HepG2 (cell line): ENCODE data around the gene TCF3. TPM values are rescaled to one million over a fixed set of nuclear protein-coding genes. Genes with fewer than 3 reads are reported as not detected.

Source experiments
- CC2D1A ChIP-seq: sonication (generic); formaldehyde crosslinking; IDR thresholded peaks from 2 replicates; pipeline ENCODE4 v1.8.1; 2023; ENCODE audit warnings: mild to moderate bottlenecking, missing genetic modification reagents
- GATA4 ChIP-seq: sonication (generic); IDR thresholded peaks from 2 replicates; pipeline ENCODE4 v1.6.1; 2016; ENCODE audit warnings: antibody characterized with exemption, low read depth, borderline replicate concordance
- IKZF4 ChIP-seq: sonication (generic); formaldehyde crosslinking; IDR thresholded peaks from 2 replicates; pipeline ENCODE4 v1.5.1; 2020; ENCODE audit warnings: borderline replicate concordance, mild to moderate bottlenecking, low read depth, missing genetic modification reagents; ENCODE audit errors: not compliant biosample characterization
- KLF9 ChIP-seq: IDR thresholded peaks from 2 replicates; pipeline ENCODE4 v1.6.1; 2016; ENCODE audit warnings: low read depth
- MIER3 ChIP-seq: IDR thresholded peaks from 2 replicates; pipeline ENCODE4 v1.6.1; 2016; ENCODE audit warnings: missing compliant biosample characterization, borderline replicate concordance
- PHF8 ChIP-seq: sonication (generic); formaldehyde crosslinking; IDR thresholded peaks from 2 replicates; pipeline ENCODE4 v1.5.0; 2020; ENCODE audit warnings: missing genetic modification reagents
- SOX6 ChIP-seq, 2 experiments: fragments of 450-650 bp in 1 of 2; sonication (generic) in 1 of 2; formaldehyde crosslinking in 1 of 2; IDR thresholded peaks; 2 replicates each; pipeline versions ENCODE4 v1.4.0 to v1.6.1; 2017 to 2020; ENCODE audit warnings: antibody characterized with exemption in 1 of 2, mild to moderate bottlenecking in 1 of 2, missing genetic modification reagents in 1 of 2
- TOPORS ChIP-seq: sonication (generic); formaldehyde crosslinking; IDR thresholded peaks from 2 replicates; pipeline ENCODE4 v1.8.0; 2023; ENCODE audit warnings: mild to moderate bottlenecking, missing genetic modification reagents
- XBP1 ChIP-seq: sonication (generic); formaldehyde crosslinking; IDR thresholded peaks from 2 replicates; pipeline ENCODE4 v1.5.0; 2020; ENCODE audit warnings: missing genetic modification reagents
- YY1 ChIP-seq: IDR thresholded peaks from 2 replicates; pipeline ENCODE4 v1.6.1; 2011; ENCODE audit warnings: low read length, low read depth, moderate library complexity, mild to moderate bottlenecking; ENCODE audit not compliant: insufficient read depth, insufficient replicate concordance
- ZFP36L2 ChIP-seq: sonication (generic); formaldehyde crosslinking; IDR thresholded peaks from 2 replicates; pipeline ENCODE4 v1.4.0; 2020; ENCODE audit warnings: missing genetic modification reagents
- ZFP90 ChIP-seq: sonication (generic); formaldehyde crosslinking; IDR thresholded peaks from 2 replicates; pipeline ENCODE4 v1.8.0; 2022; ENCODE audit warnings: missing genetic modification reagents, mild to moderate bottlenecking, inconsistent platforms, borderline replicate concordance
- ZNF10 ChIP-seq: sonication (generic); formaldehyde crosslinking; IDR thresholded peaks from 2 replicates; pipeline ENCODE4 v1.4.0; 2020; ENCODE audit warnings: mild to moderate bottlenecking, low read depth, missing genetic modification reagents, borderline replicate concordance
- ZNF160 ChIP-seq: sonication (generic); formaldehyde crosslinking; IDR thresholded peaks from 2 replicates; pipeline ENCODE4 v1.8.0; 2022; ENCODE audit warnings: mild to moderate bottlenecking, inconsistent platforms, missing genetic modification reagents
- ZNF430 ChIP-seq: sonication (generic); formaldehyde crosslinking; IDR thresholded peaks from 2 replicates; pipeline ENCODE4 v1.9.0; 2021; ENCODE audit warnings: mild to moderate bottlenecking, missing genetic modification reagents
- ZNF446 ChIP-seq: sonication (generic); formaldehyde crosslinking; IDR thresholded peaks from 2 replicates; pipeline ENCODE4 v1.5.0; 2020; ENCODE audit warnings: mild to moderate bottlenecking, missing genetic modification reagents
- ZNF605 ChIP-seq: sonication (generic); formaldehyde crosslinking; IDR thresholded peaks from 2 replicates; pipeline ENCODE4 v1.8.0; 2022; ENCODE audit warnings: mild to moderate bottlenecking, missing genetic modification reagents
- ZNF788 ChIP-seq: sonication (generic); formaldehyde crosslinking; IDR thresholded peaks from 2 replicates; pipeline ENCODE4 v1.5.0; 2020; ENCODE audit warnings: mild to moderate bottlenecking, missing genetic modification reagents, borderline replicate concordance
- ZNF891 ChIP-seq: sonication (generic); formaldehyde crosslinking; IDR thresholded peaks from 2 replicates; pipeline ENCODE4 v1.5.0; 2020; ENCODE audit warnings: mild to moderate bottlenecking, missing genetic modification reagents
- polyA plus RNA-seq, 8 experiments: library from polyadenylated mRNA; depleted of rRNA in 3 of 8; stranded (reverse) in 7 of 8; unstranded in 1 of 8; fragments of >200 nt; fragmentation: Illumina TruSeq in 4 of 8; extraction: Trizol in 4 of 8; gene quantifications; 2 replicates each; pipeline versions ENCODE4 v1.2.1 to v1.2.3, GENCODE V29; 2011 to 2016; ENCODE audit warnings: low read depth in 4 of 8, missing spikeins in 1 of 8, mixed read lengths in 1 of 8; ENCODE audit not compliant: insufficient read depth in 1 of 8
- total RNA-seq, 5 experiments: library from RNA; depleted of rRNA; stranded (reverse); fragments of >200 nt; fragmentation: Illumina TruSeq; extraction: Trizol; gene quantifications; 2 replicates each; pipeline ENCODE4 v1.2.3, GENCODE V29; 2016; ENCODE audit warnings: low read depth in 1 of 5
- TF ChIP-seq, protein P1 (sequence below): sonication (generic); formaldehyde crosslinking; IDR thresholded peaks from 2 replicates; pipeline ENCODE4 v1.4.0; 2020; ENCODE audit warnings: missing genetic modification reagents
- TF ChIP-seq, protein P2 (sequence below): sonication (generic); formaldehyde crosslinking; IDR thresholded peaks from 2 replicates; pipeline ENCODE4 v1.8.0; 2022; ENCODE audit warnings: mild to moderate bottlenecking, missing genetic modification reagents, borderline replicate concordance
- TF ChIP-seq, protein P3 (sequence below): fragments of 450-650 bp; IDR thresholded peaks from 2 replicates; pipeline ENCODE4 v1.6.1; 2017
- TF ChIP-seq, protein P4 (sequence below): sonication (generic); formaldehyde crosslinking; IDR thresholded peaks from 2 replicates; pipeline ENCODE4 v1.9.0; 2022; ENCODE audit warnings: missing genetic modification reagents, mild to moderate bottlenecking, borderline replicate concordance

The TCF3 gene
- total and polyA plus RNA-seq, 2 of the 13 experiments (the other 11 are each of a cell fraction or from before 2014, with no cell fraction given) = 51.4 to 53.2 TPM

DNA sequence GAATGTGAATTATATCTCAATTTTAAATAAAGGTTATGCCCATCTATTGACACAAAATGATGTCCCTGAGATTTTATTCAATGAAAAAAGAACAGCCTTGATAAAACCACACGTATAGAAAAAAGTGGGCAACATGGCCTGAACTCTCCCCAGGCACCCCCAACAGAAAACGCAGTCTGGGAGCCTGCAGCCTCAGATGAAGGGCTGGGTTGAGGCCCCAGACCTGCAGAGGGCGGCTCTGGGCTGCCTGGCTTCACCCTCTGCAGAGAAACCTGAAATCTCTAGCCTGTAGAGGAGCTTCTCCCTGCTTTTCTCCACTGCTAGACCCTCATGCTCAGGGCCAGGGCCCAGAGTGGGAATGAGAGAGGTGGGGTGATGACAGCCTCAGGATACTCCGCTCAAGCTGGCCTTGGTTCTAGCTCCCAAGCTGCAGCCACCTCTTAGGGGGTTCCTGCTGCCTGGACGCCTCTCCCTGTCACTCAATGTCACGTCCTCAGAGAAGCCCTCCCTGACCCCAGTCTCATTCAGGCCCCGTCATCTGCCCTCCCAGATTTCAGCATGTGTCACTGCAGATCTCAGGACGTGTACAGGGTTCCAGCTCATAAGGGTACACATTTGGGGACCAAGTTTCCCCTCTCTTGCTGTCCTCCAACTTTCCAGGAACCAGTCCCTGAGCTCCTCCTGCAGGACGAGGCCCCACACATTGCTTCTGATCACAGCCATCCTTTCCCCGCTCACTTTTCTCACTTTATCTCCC, 61.6 kb downstream of the TCF3 start (continued):
- no peak for TF ChIP-seq GATA4
- TF ChIP-seq ZNF446 = no peak
- no peak for TF ChIP-seq ZFP36L2 (CRISPR knock-in tag)
- no peak for TF ChIP-seq PHF8 (CRISPR knock-in tag)
- 0 out of 2 replicates have a peak, but pooled peaks have one; percentile 51 for TF ChIP-seq ZNF605 (CRISPR knock-in tag)
- TF ChIP-seq MIER3 = no peak
- TF ChIP-seq ZNF430 (CRISPR knock-in tag) = no peak
- no peak for TF ChIP-seq ZFP90 (CRISPR knock-in tag)
- TF ChIP-seq TOPORS (CRISPR knock-in tag) = no peak
- TF ChIP-seq ZNF891 = no peak
- TF ChIP-seq ZNF788 = no peak
- TF ChIP-seq IKZF4 (CRISPR knock-in tag) = peak; percentile 4
- TF ChIP-seq, protein P1, sequence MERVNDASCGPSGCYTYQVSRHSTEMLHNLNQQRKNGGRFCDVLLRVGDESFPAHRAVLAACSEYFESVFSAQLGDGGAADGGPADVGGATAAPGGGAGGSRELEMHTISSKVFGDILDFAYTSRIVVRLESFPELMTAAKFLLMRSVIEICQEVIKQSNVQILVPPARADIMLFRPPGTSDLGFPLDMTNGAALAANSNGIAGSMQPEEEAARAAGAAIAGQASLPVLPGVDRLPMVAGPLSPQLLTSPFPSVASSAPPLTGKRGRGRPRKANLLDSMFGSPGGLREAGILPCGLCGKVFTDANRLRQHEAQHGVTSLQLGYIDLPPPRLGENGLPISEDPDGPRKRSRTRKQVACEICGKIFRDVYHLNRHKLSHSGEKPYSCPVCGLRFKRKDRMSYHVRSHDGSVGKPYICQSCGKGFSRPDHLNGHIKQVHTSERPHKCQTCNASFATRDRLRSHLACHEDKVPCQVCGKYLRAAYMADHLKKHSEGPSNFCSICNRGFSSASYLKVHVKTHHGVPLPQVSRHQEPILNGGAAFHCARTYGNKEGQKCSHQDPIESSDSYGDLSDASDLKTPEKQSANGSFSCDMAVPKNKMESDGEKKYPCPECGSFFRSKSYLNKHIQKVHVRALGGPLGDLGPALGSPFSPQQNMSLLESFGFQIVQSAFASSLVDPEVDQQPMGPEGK (CRISPR knock-in tag) = peak; percentile 50
- TF ChIP-seq, protein P2, sequence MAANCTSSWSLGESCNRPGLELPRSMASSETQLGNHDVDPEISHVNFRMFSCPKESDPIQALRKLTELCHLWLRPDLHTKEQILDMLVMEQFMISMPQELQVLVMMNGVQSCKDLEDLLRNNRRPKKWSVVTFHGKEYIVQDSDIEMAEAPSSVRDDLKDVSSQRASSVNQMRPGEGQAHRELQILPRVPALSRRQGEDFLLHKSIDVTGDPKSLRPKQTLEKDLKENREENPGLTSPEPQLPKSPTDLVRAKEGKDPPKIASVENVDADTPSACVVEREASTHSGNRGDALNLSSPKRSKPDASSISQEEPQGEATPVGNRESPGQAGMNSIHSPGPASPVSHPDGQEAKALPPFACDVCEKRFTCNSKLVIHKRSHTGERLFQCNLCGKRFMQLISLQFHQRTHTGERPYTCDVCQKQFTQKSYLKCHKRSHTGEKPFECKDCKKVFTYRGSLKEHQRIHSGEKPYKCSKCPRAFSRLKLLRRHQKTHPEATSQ (CRISPR knock-in tag) = no peak
- TF ChIP-seq, protein P3, sequence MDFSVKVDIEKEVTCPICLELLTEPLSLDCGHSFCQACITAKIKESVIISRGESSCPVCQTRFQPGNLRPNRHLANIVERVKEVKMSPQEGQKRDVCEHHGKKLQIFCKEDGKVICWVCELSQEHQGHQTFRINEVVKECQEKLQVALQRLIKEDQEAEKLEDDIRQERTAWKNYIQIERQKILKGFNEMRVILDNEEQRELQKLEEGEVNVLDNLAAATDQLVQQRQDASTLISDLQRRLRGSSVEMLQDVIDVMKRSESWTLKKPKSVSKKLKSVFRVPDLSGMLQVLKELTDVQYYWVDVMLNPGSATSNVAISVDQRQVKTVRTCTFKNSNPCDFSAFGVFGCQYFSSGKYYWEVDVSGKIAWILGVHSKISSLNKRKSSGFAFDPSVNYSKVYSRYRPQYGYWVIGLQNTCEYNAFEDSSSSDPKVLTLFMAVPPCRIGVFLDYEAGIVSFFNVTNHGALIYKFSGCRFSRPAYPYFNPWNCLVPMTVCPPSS = no peak
- no peak for TF ChIP-seq KLF9 (CRISPR knock-in tag)
- TF ChIP-seq ZNF10 = no peak
- TF ChIP-seq ZNF160 (CRISPR knock-in tag) = no peak
- TF ChIP-seq XBP1 (CRISPR knock-in tag) = no peak
- peak; percentile 11 for TF ChIP-seq YY1
- TF ChIP-seq CC2D1A = 0 out of 2 replicates have a peak, but pooled peaks have one; percentile 20
- TF ChIP-seq, protein P4, sequence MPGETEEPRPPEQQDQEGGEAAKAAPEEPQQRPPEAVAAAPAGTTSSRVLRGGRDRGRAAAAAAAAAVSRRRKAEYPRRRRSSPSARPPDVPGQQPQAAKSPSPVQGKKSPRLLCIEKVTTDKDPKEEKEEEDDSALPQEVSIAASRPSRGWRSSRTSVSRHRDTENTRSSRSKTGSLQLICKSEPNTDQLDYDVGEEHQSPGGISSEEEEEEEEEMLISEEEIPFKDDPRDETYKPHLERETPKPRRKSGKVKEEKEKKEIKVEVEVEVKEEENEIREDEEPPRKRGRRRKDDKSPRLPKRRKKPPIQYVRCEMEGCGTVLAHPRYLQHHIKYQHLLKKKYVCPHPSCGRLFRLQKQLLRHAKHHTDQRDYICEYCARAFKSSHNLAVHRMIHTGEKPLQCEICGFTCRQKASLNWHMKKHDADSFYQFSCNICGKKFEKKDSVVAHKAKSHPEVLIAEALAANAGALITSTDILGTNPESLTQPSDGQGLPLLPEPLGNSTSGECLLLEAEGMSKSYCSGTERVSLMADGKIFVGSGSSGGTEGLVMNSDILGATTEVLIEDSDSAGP (CRISPR knock-in tag) = peak; percentile 59; the same call in 1 of the 2 replicates
- TF ChIP-seq SOX6 (IDR thresholded peaks at IDR 0.05) = no peak
- no peak; the same call in 1 of the 2 replicates for TF ChIP-seq SOX6 (CRISPR knock-in tag; IDR thresholded peaks at IDR 0.05)
